GM18861 (cell line): Measurements from ENCODE around the gene SF3A2.

ENCODE experiments used
- ATAC-seq: cut with Tn5 transposase; IDR thresholded peaks from one replicate; pipeline ENCODE4 v1.9.1; 2021; ENCODE audit not compliant: unreplicated experiment

The SF3A2 gene

DNA sequence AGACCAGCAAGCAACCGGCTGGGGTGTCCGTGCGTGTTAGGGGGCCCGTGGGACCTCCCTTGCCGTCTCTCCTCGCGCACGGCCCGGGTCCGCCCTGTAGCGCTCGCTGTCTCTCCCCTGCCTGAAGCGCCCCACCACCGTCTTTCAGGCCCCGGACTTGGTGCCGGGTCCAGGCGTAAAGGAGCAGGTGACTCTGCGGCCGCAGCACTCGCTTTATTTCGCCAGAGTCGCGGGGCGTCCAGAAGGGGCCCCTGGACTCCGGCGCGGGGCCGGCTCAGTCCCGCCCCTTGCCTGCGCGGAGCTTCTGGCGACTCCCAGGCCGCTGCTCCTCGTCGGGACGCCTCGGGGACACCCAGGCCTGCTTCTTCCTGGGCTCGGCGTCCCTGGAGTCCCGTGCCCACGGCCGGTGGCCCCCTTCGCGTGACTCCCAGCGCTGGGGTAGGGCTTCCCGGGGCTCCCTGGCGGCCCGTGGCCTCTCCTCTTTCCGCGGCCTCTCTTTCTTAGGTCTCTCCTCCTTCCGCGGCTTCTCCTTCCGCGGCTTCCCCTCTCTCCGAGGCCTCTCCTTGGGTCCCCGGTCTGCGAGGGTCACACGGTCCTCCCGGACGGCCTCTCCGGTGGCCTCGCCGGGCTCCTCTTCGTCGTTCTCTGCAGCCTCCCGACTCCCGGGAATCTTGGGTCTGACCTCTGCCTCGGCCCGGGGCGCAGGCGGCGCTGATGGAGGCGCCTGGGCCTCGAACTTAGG, 15.6 kb downstream of the SF3A2 start:
- no peak for ATAC-seq

DNA sequence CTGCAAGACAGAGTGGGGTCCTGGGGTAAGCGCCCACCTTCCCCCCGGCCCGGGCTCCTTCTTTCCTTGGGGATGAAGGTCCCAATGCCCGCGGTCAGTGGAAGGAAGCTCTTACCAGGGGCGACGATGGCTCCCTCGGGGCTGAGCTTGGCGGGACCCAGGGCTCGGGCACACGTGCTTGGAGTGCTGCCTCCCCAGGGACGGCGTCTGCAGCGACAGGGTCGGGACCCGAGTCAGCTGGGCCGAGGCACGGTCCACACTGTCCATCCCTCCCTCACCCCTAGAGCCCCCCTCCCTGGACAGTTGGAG, 16.1 kb downstream of the SF3A2 start:
- ATAC-seq, result no peak

DNA sequence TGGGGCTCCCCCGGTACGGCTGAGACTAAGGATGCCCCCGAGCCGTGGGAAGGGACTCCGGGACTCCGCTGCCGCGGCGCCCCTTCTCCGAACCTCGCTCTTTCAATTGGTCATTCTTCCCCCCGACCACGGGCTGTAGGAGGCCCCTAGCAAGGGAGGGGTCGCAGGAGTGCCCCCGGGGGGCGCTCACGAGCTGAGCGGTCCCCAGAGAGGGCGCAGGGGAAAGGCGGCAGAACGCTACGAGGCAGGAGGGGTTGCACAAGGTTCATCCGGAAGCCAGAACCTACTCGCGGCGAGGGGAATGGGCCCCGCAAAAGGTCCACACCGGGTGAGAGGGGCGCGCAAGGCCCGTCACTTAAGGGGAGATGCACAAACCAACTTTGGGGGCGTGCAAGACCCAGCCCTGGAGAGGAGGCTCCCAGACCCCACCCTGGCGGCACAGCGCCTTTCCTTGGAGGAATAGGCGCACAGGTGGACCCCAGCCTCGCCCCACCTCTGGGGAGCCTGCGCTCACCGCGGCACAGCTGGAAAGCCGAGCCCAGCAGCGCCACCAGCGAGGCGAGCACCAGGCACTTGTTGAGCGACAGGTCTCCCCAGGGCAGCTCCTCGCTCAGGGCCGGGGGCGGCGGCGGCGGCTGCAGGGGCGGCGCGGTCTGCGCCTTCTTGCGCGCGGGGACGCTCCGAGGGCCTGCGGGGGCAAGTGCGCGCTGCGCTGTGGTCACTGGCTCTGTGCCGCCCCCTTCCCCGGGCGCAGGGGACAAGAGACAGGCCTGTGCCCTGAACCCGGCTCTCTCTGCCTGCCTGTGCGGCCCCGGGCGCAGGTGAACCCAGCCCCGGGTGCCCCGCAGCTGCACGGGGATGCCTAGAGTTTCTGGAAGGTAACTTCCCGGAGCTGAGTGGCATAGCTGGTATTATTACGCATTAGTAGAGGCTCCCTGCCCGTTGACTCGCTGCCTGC, 16.8 kb downstream of the SF3A2 start:
- no peak for ATAC-seq

DNA sequence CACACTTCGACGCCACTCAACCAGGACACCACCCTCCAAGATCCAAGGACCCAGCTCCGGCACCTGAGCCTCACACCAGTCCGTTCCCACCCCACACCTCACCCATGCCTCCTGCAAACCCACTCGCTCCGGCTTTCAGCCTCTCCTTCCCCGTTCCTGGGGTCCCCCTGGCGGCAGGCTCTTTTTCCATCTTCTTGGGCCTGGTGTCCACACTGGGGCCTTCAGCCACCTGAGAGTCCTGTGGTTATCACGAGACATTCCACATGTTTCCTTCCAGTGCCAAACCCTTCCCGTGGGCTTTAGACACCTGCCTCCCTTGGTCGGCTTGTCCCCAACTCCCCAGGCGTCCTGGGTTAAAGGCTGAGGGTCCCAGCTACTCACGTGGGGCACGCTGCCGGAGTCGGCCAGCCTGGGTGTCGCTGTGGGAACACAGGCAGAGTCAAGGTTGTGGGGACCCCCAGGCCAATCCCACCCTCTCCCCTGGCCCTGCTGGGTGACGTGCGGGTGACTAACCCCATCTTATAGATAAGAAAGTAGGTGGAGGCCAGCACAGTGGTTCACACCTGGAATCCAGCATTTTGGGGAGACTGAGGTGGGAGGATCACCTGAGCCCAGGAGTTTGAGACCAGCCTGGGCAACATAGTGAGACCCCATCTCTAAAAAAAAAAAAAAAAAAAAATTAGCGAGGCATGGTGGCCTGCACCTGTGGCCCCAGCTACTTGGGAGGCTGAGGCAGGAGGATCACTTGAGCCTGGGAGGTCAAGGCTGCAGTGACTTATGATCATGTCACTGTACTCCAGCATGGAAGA, 17.6 kb downstream of the SF3A2 start:
- ATAC-seq, result no peak

DNA sequence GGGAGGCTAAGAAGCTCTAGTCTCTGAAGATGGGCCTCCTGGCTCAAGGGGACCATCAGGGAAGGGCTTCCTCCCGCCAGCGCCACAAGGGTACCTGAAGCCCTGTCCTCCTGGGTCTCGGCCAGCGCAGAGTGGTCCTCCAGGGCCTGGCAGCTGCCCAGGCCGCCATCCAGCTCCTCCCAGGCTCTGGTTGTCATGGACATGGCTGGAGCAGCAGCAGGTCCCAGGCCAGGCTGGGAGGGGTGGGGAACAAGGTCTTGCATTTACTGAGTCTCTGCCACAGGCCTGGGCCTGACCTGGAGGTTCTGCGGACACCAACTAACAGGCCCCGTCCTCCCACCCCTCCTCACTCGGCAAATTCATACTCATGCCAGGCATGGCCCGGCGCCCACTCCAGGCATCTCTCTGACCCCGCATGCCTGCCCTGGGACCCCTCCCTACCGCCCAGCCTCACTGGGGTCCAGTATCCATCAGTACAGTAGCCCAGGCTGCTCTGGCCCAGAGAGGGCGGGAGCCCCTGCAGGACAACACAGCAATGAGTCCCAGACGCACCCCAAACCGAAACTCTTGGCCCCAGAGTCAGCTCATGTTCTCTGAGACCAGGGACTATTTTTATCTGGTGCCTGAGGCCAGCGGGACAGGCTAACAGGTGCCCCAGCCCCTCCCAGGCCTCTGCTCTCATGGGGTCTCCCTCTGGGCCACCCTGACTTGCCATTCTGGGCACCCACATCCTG, 18.7 kb downstream of the SF3A2 start:
- no peak for ATAC-seq

DNA sequence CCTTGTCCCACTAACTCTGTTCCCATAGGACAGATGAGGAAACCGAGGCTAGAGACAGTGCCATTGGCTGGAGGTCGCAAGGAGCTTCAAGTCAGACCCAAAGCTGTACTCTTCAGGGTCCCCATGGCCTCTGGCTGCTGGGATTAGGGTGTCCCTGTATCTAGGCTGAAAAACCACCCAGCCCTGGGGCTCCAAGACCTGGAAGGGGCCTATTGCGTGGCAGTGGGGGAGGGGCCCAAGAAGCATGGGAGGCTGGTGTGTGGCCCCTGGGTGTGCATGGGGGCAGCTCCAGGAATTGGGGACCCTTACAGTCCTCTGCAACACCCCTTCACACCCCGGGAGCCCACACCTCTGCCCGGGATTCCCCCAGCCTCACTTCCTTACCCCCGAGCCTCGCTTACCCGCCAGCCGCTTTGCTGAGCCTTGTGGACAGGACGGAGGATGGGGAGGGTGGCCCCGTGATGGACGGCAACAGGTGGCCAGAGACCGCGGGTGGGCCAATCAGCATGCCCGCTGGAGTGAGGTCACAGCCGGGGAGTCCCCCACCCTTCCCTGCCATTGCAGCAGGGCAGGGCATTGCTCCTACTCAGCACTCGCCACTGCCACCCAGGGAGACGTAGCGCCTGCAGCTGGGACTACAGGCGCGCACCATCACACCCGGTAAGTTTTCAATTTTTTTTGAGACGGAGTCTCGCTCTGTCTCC, 19.5 kb downstream of the SF3A2 start, which contains the start of gene JSRP1:
Gene JSRP1, minus strand, starts transcription at position 436 of the 704 bp plus-strand sequence. CDS start 1,103 bp downstream, outside the sequence.
- ATAC-seq, result no peak

DNA sequence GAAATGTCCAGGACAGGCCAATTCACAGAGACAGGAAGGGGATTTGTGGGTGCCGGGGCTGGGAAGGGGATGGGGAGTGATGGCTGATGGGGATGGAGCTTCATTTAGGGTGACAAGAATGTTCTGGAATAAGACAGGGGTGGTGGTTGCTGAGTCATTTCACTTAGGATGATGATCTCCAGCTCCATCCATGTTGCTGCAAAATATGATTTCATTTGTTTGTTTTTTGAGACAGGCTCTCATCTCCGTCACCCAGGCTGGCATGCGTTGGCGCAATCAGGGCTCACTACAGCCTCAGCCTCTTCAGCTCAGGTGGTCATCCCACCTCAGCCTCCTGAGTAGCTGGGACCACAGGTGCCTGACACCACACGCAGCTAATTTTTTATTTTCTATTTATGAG, 22.7 kb downstream of the SF3A2 start:
- no peak for ATAC-seq

DNA sequence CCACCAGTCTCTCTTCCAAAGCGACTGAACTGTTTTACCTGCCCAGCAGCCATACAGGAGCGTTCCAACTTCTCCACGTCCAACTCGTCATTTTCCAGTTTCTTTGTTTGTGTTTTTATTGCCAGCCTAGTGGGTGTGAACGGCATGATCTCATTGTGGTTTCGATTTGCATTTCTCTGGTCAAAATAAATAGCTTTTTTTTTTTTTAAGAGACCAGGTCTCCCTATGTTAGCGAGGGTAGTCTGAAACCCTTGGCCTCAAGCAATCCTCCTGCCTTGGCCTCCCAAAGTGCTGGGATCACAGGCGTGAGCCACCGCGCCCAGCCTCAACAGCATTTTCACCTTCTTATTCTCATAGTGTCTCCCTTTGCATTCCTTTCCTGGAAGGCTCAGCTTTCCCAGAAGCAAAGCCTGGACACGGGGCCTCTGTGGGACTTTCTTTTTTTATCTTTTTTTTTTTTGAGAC, 23.7 kb downstream of the SF3A2 start:
- no peak for ATAC-seq

DNA sequence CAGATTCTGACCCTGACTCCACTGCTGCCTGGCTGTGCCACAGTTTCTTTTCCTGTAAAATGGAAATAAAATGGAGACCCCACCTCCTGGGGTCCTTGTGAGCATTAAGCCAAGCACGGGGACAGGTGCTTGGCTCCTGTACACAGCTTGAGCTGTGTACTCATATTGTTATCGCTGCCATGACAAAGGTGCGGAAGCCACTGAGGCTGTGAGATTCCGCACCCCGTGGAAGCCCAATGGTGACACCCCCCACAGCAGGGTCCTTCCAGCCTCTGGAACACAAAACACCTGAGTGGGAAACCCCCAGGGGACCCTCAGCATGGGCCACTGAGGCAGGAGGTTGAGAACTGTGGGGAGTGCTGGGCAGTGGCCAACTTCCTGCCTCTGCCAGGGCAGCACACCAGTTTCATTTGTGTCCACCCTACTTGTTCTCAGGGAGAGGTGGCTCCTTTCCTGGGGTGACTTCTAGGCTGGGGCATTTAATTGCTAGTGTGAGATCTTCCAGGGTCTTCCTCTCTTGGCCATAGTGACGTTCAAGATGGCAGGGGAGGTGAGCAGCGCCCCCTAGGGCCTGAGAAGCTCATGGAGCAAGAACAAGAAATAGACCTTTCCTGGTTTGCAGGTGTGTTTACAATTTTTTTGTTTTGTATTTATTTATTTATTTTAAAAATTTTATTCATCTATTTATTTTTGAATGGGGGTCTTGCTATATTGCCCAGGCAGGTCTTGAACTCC, 25.0 kb downstream of the SF3A2 start:
- no peak for ATAC-seq

DNA sequence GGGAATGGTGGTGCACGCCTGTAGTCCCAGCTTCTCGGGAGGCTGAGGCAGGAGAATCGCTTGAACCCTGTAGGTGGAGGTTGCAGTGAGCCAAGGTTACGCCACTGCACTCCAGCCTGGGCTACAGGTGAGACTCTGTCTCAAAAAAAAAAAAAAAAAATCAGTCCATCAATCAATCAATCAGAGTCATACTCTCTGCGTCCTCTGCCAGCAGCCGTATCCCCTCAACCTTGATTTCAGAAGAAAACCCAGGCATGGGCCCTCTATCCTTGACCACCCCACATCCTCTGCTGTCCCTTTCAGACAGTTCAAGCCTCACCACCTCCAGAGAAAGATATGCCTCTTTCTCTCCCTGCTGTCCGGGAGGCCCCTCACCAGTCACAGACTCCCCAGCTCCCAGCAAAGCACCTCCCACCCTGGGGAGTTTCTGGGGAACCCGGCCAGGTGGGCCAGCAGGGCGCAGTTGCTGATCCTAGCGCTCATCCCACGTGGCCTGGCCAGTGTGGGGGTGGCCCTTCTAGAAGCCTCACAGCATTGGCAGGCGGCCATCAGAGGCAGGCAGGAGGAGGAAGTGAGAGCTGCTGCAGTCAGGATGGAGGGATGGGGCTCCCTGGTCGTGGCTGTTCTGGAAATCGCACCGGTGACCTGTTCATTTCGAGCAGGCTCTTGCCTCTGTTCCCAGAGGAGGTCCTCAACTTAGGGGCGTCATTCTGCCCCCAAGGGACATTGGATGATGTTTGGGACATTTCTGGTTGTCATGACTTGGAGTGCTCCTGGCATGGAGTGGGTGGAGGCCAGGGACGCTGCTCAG, 29.8 kb downstream of the SF3A2 start:
- ATAC-seq, result no peak

DNA sequence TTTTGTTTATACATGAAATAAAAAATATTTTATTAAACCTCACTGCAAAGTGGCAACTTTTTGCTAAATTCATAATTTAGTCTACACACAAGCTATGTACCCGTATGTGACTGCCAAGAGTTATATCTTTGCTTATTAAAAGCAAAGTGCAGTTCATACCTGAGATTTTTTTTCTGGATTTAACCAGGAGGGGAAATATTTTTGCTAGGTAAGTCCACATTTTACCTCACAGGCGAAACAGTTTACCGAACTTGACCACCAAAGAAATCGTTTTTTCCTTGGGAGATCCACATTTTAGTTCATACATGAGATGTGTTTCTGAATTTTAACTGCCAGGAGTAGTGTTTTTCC, 31.8 kb downstream of the SF3A2 start:
- ATAC-seq, result no peak

DNA sequence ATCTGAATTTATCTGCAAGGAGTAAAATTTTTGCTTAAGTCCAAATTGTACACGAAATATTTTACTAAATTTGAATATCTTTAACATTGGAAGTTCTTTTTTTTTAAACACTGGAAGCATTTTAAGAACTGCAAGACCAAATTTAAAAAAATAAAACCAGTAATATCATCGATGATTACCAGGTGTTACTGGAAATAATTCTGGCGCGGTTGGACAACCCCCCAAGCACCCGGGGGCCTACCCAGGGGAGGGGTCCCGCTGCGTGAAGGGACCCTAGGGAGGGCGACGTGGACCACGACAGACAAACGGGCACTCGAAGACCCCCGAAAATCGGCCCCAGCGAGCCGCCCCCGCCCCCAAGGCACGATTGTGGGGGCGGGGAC, 32.2 kb downstream of the SF3A2 start:
- no peak for ATAC-seq

DNA sequence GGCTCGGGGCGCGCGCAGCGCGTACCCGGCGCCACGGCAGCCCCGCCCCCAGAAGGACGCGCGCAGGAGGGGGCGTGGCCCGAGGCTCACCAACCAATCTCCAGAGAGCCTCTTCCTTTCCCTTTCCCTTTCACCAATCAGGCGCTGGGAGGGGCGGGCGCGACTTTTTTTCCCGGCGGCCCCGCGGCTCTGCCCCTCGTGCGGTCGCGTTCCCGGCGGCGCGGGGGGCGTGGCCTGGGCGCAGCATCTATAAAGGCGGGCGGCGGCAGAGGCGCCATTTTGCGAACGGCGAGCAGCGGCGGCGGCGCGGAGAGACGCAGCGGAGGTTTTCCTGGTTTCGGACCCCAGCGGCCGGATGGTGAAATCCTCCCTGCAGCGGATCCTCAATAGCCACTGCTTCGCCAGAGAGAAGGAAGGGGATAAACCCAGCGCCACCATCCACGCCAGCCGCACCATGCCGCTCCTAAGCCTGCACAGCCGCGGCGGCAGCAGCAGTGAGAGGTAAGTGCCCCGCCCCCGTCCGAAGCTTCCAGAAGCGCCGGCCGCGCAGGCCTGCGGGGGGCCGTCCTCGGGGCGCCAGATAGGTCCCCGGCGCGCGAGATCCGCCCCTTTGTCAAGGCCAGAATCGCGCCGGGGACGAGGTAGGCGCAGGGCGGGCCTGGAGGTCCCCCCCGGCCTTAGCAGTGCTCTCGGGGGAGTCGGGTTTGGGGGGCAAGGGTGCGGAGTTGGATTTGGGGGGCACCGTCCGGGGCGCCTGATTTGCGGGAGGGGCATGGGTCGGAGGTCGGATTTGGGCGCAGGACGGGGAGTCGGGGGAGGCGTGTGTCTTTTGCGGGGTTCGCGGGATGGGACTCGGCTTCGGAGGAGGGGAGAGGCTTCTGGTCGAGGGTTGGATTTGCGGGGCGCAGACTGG, 32.9 kb downstream of the SF3A2 start:
- peak; percentile 32 for ATAC-seq

DNA sequence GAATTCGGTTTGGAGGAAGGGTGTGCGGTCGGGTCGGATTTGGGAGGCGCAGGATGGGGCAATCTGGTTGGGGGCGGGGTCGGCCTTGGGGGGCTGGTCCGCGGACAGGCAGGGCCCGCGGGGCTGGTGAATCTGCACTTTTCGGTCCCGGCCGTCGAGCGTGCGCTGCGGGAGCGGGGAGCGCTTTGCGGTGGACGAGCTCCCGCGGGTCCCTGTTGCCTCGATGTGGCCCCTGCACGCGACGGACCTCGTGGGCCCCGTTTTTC, 33.5 kb downstream of the SF3A2 start:
- no peak for ATAC-seq

DNA sequence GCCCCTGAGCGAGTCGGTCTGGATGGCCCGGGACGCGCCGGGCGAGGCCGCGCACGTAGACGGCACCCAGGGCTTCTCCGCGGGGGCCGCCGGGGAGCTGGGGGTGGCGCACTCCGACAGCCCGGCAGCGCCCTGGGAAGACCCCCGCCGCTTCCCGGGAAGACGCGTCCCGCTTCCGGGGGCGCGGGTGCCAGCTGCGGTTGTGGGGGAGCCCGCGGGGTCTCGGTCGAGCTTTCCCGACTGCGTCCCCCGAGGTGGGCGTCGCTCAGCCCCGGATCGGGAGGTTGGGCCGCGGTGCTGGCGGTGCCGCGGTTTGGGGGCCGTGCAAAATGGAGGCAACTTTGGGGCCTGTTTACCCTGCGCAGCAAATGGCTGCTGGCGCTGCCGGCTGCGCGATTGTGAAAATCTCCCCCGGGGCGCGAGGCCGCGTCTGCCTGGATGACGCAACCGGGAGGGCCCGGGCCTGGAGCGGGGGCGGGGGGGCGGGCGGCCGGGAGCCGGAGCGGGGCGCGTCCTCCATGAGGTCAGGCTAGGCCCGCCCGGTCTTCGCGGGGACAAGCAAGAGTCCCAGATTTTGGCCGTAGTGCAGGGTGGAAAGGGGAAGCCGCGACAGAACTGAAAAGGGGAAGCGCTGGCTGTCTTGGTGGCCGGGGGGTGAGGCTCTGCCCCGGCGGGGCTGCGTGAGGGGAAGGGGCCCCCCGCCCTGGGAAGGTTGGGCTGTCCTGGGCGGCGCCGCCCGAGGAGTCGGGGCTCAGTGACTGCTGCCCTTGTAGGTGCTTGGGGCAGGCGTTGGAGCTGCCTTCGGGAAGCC, 34.0 kb downstream of the SF3A2 start:
- ATAC-seq, result no peak

DNA sequence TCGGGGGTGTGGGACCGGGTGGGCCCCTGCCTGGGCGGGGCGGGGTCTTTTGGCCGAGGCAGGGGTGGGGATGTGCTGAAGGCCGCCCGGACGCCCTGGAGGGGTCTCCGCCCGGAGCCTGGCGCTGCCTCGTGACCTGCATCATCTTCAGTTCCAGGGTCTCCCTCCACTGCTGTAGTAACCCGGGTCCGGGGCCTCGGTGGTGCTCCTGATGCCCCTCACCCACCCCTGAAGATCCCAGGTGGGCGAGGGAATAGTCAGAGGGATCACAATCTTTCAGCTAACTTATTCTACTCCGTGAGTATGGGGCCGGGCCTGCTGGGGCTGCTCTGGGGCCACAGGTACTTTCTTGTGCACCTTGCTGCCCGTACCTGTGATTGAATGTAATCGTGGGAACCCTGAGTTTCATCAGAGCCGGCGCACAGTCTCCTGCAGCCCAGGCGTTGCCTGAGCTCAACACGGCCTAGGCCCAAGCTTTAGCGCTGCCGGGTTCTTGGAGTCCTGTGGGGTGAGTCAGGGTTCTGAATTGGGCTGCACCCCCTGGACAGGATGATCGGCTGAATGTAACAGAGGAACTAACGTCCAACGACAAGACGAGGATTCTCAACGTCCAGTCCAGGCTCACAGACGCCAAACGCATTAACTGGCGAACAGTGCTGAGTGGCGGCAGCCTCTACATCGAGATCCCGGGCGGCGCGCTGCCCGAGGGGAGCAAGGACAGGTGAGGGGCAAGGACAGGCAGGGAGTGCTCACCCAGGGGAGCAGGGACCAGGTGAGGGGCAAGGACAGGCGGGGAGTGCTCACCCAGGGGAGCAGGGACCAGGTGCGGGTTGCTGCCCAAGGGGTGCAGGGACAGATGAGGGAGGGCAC, 34.8 kb downstream of the SF3A2 start:
- ATAC-seq, result no peak
